ENCODE data around the gene HMGCL.

The HMGCL gene

GRCh38 chr1:23801876-23802275 lies 23.4 kb downstream of the HMGCL start:
- TF ChIP-seq CTCF (IDR thresholded peaks at IDR 0.05; ENCODE audit: insufficient read depth, missing control alignments) = no peak
- FAIRE-seq (no peak), DNase-seq (ENCODE audit: insufficient read length, low spot score) (no peak)

DNA sequence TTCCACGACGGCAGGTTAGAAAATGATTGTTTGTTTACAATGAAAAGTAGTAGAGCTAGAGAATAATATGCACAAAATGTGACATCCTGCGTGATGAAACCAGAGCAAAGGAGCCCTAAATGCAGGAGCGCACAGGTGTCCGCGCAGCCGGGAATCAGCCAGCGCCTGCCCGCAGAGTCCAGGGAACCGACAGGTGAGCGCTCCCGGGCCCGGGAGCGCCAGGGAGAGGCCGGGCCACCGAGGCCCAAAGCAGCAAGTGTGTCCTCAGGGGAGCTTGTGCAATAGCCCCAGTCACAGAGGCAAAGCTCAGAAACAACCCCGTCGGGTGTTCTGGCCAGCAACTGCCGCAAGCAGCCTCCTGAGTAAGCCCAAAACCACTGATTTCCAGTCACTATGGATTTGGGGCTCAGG lies 23.9 kb downstream of the HMGCL start:
- no peak for FAIRE-seq
- no peak for TF ChIP-seq CTCF (IDR thresholded peaks at IDR 0.05; ENCODE audit: insufficient read depth, missing control alignments)
- no peak for DNase-seq (ENCODE audit: insufficient read length, low spot score)

GRCh38 chr1:23800400-23801337 lies 24.6 kb downstream of the HMGCL start, which contains the start of gene GALE:
GALE (minus strand) TSS chr1:23800754; CDS start chr1:23799007, 1,747 bp downstream.
- FAIRE-seq = no peak
- peak; percentile 89 for DNase-seq (ENCODE audit: insufficient read length, low spot score)
- no peak for TF ChIP-seq CTCF (IDR thresholded peaks at IDR 0.05; ENCODE audit: insufficient read depth, missing control alignments)

DNA sequence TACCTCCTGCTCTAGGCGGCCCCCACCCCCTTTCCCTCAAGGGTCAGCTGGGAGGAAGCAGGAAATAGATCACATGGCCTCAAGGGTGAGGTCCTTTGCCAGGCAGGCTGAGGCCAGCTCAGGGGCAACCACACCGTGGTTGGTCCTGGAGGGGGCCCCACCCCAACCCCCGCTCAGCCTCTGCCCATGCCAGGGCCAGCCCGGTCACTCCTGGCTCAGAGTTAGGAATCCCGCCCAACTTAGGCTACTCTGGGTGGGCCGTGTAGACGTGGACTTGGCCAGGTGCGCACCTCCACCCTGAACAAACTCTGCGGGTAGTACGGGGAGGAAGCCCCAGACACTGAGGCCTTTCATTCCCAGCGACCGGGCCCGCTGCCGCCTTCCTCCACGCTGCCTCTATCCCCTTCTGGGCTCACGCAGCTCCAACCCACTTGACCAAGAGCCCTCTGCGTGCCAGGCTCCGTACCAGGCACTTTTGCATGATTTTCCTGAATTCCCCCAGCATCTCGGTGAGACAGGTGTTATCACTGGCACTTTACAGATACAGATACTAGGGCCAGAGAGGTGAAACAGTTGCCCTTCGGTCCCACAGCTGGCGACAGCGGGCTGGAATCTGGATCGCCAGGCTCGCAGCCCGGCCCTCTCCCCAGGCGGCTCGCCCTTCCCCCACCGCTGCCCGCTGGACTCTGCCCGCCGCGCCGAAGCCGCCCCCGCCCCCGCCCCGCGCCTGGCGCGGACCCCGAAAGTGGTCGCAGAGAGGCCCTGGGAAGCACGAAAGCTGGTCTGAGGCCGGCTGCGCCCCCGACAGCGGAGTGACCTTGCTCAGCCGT lies 25.4 kb downstream of the HMGCL start:
- no peak for TF ChIP-seq CTCF (IDR thresholded peaks at IDR 0.05; ENCODE audit: insufficient read depth, missing control alignments)
- DNase-seq (ENCODE audit: insufficient read length, low spot score) (no peak), FAIRE-seq (no peak)

- no peak for FAIRE-seq
- DNase-seq (ENCODE audit: insufficient read length, low spot score) = no peak
- TF ChIP-seq CTCF (IDR thresholded peaks at IDR 0.05; ENCODE audit: insufficient read depth, missing control alignments) = no peak
Observed at GRCh38 chr1:23799255-23799569, 26.0 kb downstream of the HMGCL start.

GRCh38 chr1:23798662-23799142 lies 26.5 kb downstream of the HMGCL start:
- FAIRE-seq = no peak
- no peak for TF ChIP-seq CTCF (IDR thresholded peaks at IDR 0.05; ENCODE audit: insufficient read depth, missing control alignments)
- DNase-seq (ENCODE audit: insufficient read length, low spot score) = no peak
